Measurements from ENCODE around the gene PDGFA.

The PDGFA gene

DNA sequence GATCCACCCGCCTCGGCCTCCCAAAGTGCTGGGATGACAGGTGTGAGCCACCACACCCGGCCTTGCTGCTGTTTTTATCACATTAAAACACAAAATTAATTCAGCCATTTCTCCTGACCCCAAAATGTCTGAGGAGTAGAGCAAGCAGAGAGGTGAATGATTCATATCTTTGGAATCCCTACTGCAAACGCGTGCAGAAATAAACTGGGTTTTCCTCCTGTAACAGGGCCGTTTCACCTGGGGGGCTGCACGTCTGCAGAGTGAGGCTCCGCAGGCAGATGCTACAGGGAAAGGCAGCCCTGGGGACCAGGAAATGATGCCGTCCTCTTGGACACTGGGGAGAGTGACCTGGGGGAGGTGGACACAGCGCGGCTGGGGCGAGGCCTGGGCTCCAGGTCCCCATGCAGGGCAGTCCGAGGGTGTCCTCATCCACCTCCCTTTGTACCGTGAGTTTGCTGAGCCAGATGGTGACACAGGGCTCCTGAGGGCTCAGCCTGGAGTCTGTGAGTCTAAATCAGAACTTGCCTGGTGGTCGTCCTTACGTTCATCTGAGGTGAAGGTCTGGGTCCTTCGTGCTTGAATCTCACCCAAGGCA, 41.9 kb downstream of the PDGFA start:
- no peaks in the 10 kb centered on the region for H3K9me2 ChIP-seq (replicated peaks; ENCODE audit: control insufficient read depth, low read length)
- no peaks in the 10 kb centered on the region for H3K79me2 ChIP-seq (ENCODE audit: control insufficient read depth, low read length)
- no peaks in the 10 kb centered on the region for H3K27me3 ChIP-seq (ENCODE audit: control insufficient read depth, low read length)
- H3K36me3 ChIP-seq (ENCODE audit: control insufficient read depth, low read length): no peaks in the 10 kb centered on the region
- no peaks in the 10 kb centered on the region for H3F3A ChIP-seq (ENCODE audit: control insufficient read depth, insufficient read depth)
- H3K9me3 ChIP-seq (ENCODE audit: control insufficient read depth, insufficient read depth, low read length): peaks cover 28% of the 10 kb centered on the region; the same call in 1 of the 2 replicates
- no peak overlapping the region for H3K27ac ChIP-seq (ENCODE audit: low read depth, low read length)
- TF ChIP-seq, protein P1, sequence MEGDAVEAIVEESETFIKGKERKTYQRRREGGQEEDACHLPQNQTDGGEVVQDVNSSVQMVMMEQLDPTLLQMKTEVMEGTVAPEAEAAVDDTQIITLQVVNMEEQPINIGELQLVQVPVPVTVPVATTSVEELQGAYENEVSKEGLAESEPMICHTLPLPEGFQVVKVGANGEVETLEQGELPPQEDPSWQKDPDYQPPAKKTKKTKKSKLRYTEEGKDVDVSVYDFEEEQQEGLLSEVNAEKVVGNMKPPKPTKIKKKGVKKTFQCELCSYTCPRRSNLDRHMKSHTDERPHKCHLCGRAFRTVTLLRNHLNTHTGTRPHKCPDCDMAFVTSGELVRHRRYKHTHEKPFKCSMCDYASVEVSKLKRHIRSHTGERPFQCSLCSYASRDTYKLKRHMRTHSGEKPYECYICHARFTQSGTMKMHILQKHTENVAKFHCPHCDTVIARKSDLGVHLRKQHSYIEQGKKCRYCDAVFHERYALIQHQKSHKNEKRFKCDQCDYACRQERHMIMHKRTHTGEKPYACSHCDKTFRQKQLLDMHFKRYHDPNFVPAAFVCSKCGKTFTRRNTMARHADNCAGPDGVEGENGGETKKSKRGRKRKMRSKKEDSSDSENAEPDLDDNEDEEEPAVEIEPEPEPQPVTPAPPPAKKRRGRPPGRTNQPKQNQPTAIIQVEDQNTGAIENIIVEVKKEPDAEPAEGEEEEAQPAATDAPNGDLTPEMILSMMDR (IDR thresholded peaks at IDR 0.05; ENCODE audit: low read depth, low read length, poor library complexity, severe bottlenecking): no peak
- TF ChIP-seq EZH2phosphoT487 (IDR thresholded peaks at IDR 0.05; ENCODE audit: borderline replicate concordance, low read length): no peak
- no peaks in the 10 kb centered on the region for H4K20me1 ChIP-seq (ENCODE audit: control insufficient read depth, insufficient read depth, low read depth, low read length)
- no peak overlapping the region for H3K4me3 ChIP-seq (ENCODE audit: low read length)
- no peak overlapping the region for H3K4me2 ChIP-seq (ENCODE audit: low read length)
- no peaks in the 10 kb centered on the region for H3K4me1 ChIP-seq (ENCODE audit: control insufficient read depth, low read length)

GRCh38 chr7:476736-477360, 42.8 kb downstream of the PDGFA start:
- no peak for TF ChIP-seq EZH2phosphoT487 (IDR thresholded peaks at IDR 0.05; ENCODE audit: borderline replicate concordance, low read length)
- TF ChIP-seq, protein P1 (IDR thresholded peaks at IDR 0.05; ENCODE audit: low read depth, low read length, poor library complexity, severe bottlenecking): no peak
- Histone ChIP-seq H3F3A (ENCODE audit: control insufficient read depth, insufficient read depth) (no peaks in the 10 kb centered on the region), H4K20me1 (ENCODE audit: control insufficient read depth, insufficient read depth, low read depth, low read length) (no peaks in the 10 kb centered on the region), H3K36me3 (ENCODE audit: control insufficient read depth, low read length) (no peaks in the 10 kb centered on the region), H3K4me3 (ENCODE audit: low read length) (no peak overlapping the region), H3K4me2 (ENCODE audit: low read length) (no peak overlapping the region), H3K27ac (ENCODE audit: low read depth, low read length) (no peak overlapping the region), H3K9me3 (ENCODE audit: control insufficient read depth, insufficient read depth, low read length) (peaks cover 28% of the 10 kb centered on the region; the same call in 1 of the 2 replicates), H3K4me1 (ENCODE audit: control insufficient read depth, low read length) (no peaks in the 10 kb centered on the region), H3K9me2 (replicated peaks; ENCODE audit: control insufficient read depth, low read length) (no peaks in the 10 kb centered on the region), H3K79me2 (ENCODE audit: control insufficient read depth, low read length) (no peaks in the 10 kb centered on the region), H3K27me3 (ENCODE audit: control insufficient read depth, low read length) (no peaks in the 10 kb centered on the region)

DNA sequence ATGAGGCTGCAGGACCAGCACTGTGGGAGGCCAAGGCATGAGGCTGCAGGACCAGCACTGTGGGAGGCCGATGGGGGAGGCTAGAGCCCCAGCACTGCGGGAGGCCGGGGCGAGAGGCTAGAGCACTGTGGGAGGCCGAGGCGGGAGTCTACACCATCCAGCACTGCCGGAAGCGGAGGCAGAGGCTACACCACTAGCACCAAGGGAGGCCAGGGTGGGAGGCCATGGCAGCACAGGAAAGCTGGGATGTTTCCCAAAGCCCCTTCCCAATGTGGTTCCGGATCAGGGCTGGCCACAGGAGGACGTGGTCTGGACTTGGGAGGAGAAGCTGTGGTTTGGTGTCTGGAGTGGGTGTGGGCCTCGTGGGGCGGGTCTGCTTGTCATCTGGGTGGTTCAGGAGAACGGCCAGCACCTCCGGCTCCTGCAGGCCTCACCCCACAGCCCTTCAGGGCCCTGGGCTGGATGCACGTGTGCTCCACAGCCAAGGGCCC, 43.6 kb downstream of the PDGFA start:
- Histone ChIP-seq H3K36me3 (ENCODE audit: control insufficient read depth, low read length) (no peaks in the 10 kb centered on the region), H3K4me1 (ENCODE audit: control insufficient read depth, low read length) (no peaks in the 10 kb centered on the region), H3K27ac (ENCODE audit: low read depth, low read length) (no peak overlapping the region), H3K4me3 (ENCODE audit: low read length) (no peak overlapping the region), H3K27me3 (ENCODE audit: control insufficient read depth, low read length) (no peaks in the 10 kb centered on the region), H3F3A (ENCODE audit: control insufficient read depth, insufficient read depth) (no peaks in the 10 kb centered on the region), H4K20me1 (ENCODE audit: control insufficient read depth, insufficient read depth, low read depth, low read length) (no peaks in the 10 kb centered on the region), H3K9me2 (replicated peaks; ENCODE audit: control insufficient read depth, low read length) (no peaks in the 10 kb centered on the region), H3K79me2 (ENCODE audit: control insufficient read depth, low read length) (no peaks in the 10 kb centered on the region), H3K4me2 (ENCODE audit: low read length) (no peak overlapping the region), H3K9me3 (ENCODE audit: control insufficient read depth, insufficient read depth, low read length) (peaks cover 35% of the 10 kb centered on the region; the same call in 1 of the 2 replicates)
- TF ChIP-seq, protein P1 (IDR thresholded peaks at IDR 0.05; ENCODE audit: low read depth, low read length, poor library complexity, severe bottlenecking): no peak
- TF ChIP-seq EZH2phosphoT487 (IDR thresholded peaks at IDR 0.05; ENCODE audit: borderline replicate concordance, low read length): no peak

Data from DOHH2 (cell line).